ENCODE results near the gene PTPRC.

PTPRC gene

DNA sequence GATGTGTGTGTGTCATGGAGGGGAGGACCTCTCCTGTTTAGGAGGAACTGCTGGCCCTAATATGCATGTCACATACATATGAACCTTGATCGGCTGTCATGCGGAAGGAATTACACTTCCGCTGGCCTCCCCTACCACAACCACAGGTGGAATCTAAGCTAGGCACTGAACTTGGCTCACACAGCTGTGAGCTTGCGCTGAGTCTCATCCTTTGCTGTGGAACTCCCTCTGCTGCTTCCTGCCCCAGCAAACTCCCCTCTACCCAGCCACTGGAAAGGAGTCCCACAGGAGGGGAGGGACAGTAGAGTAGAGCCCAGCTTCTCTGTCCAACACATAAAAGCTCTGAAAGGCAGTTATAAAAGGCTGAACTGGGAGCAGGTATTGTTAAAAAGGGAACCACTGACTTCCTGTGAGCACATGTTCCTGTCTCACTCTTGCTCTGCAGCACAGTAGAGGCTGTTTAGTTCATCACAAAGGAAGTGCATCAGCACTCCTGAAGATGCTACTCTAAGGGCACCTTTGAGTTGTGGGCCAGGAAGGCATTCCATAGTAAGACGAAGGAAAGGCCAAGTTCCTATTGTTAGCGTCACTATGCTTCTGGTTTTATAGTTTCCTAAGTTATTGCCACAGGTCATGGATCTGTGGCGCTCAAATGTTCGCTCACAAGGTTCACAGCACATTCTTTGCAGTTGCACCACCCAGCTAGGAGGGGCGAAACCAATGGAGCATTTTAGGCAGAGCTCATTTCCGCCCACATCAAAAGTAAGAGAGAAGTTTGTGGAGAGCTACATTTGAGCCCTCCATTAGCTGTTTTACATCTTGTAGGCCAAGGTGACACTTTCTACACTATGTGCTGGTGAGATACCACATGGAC lies 17.7 kb upstream of the PTPRC start:
- no peak for DNase-seq (ENCODE audit: low read depth in 2 of 2)

DNA sequence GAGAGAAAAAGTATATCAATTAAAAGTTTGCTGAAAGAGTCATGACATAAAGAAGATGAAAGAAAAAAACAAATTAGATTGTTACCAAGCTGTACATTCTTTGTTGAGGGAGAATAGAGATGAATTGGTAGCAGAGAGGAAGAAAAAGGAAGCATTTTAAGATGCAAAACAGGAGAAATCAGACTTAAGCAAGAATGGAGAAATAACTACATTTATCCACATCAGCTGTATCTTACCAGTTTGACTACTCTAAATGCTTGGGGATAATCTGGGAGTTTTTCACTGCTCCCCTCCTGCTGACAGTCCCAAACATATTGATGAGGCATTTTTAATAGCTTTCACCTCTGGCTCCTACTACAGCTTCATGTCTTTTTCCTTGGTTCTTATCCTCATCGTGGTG lies 16.8 kb upstream of the PTPRC start:
- DNase-seq (ENCODE audit: low read depth in 2 of 2) = no peak

DNA sequence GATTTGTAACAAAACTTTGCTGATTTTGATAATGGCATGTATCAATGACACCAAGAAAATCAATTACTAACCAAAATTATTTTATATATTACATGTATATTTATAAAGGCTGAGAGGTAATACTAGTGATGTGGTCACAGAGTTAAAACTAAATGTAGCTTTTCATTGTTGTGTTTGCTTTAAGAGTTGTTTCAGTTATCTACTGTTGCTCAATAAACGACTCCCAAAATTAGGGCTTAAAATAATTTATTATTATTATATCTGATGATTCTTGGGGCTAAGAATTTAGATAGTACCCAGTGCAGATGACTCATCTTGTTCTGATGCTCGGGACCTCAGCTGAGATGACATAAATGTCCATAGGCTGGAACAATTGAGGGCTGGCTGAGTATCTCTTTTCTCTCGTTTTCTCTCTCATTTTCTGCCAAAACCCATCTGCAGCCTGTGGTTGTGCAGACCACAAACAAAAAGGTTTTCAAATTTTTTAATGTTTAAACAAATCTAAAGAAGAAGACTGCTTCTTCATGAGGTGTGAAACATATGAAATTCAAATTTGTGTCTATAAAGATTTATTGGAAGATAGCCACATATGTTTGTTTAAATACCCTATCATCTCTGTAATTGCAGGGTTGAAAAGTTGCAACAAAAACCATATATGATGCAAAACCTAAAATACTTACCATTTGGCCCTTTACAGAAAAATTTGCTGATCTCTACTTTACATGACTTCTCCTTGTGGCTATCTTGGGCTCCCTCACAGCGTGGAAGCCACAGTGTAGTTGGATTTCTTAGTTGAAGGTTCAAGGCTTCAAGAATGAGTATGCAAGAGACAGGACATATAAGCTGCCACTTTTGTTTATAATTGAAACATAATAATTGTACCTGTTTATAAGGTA lies 14.8 kb upstream of the PTPRC start:
- peak; percentile 54 to 58 for DNase-seq (ENCODE audit: low read depth in 2 of 2)

DNA sequence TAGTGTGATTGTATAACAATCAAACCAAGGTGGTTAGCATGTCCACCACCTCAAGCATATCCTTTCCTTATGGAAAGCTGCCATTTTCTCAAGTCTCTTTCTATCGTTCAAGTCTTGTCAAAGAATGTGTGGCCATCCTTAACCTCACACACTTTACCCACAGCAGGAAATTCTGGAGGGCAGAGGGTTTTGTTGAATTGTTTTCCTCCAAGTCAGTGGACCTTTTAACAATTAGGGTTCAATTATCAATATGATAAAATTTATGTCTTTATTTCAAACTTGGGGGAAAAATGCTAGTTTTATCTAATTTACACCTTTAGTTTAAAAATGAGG lies 14.2 kb upstream of the PTPRC start:
- no peak for DNase-seq (ENCODE audit: low read depth in 2 of 2)

DNA sequence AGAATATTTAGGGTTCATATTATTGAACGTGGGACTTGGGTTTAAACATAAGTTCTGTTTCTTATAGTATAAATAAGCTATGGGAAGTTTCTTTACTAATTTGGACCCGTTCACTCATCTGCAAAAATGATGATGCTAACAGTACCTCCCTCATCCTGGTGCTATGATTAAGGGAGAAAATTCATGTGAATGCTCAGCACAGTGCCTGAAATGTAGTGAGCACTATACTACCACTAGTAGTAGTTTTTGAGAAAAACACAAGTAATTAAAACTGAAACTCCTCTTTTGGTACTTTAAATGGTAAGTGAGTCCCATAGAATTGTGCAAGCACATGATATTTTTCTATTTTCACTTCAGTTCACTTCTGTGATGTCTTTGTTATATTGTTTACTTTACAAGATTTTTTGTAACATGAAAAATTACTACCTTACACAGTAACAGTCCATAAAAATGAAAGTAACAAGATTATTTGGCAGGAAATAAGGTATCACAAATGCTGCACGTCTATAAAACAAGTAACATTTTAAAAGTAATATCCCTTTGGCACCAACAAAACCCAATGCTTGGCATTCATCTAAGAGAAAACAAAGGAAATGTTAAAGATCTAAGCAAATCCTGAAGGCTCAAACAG lies 11.3 kb upstream of the PTPRC start:
- DNase-seq (ENCODE audit: low read depth in 2 of 2) = no peak

DNA sequence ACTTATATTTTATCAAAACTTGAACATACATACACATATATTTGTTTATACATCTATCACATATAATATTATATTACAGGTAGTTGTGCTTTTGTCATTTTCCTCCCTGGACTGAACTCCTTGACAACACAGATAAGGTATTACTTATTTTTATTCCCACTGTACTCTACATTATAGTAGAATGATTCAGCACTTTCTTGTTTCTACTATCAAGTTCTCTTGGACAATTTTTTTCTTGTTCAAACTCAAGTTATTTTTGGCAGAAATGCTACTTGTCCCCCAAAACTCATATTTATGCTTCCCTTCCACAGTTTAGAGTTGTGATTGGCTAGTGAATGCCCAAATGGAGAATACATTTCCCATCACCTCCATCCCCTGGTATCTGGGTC lies 10.8 kb upstream of the PTPRC start:
- no peak for DNase-seq (ENCODE audit: low read depth in 2 of 2)

DNA sequence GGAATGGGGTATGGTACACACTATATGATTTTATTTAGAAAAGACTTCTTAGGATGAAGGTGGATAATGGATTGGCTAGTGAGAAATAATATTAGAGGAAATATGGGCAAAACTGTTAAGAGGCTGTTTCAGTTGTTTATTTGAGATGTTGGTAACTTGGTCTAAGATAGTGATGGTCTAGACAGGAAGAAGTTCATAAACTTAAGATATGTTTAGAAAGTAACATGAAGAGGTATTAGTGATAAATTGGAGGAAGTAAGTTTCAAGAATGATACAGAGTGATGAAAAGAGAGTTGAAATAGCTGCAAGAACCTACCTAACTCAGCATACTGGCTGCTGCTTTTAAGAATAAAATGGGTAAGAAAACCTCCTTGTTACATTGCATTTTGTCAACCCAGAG lies 9.2 kb upstream of the PTPRC start:
- no peak for DNase-seq (ENCODE audit: low read depth in 2 of 2)

DNA sequence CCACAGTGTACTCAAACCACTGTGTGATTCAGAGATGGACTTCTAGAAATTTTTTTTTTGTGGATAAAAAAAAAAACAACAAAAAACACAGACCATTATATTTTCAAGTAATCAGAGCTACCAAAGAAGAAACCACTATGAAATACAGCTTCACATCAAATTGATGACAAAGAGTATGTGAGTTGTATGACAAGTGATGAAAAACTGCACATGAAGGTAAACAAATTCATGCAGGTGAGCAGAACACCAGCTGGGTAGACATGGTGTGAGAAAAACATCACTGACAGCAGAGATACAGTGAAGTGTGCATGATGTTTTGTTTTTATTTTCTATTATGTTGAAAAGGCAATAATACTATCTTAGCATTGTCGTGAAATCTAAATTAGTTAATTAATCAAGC lies 8.0 kb upstream of the PTPRC start:
- DNase-seq (ENCODE audit: low read depth in 2 of 2) = no peak

DNA sequence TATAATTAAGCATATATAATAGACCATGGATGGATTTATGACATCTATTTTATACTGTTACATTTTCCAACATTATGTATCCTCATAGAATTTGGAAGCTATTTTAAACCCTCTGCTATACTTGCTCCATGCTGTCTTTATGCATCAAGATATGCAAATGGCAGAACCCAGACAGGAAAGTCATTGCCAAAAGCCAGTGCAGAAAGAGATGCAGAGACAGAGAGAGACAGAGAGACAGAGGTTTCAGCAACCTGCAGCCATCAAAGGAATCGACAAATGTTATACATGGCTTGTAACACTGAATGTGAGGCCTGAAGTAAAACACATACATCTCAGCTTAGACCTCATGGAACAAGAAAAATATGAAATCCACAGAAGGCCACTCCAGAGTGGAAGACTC lies 7.5 kb upstream of the PTPRC start:
- no peak for DNase-seq (ENCODE audit: low read depth in 2 of 2)

DNA sequence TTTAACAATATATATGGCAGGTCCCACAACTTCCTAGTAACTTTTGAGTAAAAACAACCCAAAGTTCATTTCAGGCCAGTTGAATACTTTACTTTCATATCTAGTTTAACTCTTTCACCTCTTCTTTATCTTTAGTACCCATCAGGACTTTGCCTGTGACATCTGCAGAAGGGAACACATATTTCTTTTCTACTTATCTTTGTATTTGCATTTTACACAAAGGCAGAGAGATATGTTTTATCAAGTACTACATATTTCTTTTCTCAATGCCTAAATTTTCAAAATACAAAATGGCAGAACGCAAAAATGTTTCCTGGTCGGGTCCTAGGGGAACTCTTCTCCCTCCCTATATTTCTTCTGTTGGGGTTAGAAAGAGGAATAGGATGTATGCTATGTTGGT lies 6.8 kb upstream of the PTPRC start:
- DNase-seq (ENCODE audit: low read depth in 2 of 2) = no peak

DNA sequence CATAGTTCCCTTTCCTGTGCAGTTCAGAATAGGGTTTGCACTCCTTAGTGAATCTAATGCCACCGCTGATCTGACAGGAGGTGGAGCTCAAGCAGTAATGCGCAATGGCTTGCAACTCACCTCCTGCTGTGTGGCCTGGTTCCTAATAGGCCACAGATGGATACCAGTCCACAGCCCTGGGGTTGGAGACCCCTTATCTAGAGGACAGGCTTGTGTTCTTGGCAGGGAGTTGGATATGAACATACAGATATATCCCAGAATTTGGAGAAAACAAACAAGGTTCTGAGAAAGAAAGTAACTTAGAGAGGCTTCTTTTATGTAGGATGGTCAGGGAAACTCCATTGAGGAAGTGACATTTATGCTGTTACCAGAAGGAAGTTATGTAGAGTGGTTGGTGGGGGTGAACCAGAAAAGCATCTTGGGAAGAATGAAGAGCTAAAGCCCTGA lies 5.1 kb upstream of the PTPRC start:
- DNase-seq (ENCODE audit: low read depth in 2 of 2) = no peak

DNA sequence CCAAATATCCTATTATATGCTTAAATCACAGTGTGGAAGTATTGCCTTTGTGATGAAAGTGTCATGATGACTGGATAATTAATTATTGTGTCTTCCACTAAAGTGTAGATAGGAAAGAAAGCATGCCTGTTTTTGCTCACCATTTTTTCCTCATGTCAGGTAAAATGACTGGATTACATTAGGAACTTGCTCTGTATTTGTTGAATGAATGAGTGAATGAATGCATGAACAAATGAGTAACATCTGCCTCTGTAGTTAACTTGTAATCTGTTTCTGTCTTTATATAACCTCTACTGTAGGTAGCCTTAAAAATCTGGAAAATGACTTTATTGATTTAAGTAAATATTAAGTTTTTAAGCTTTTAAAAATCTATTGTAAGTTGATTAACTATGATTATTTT lies 2.9 kb upstream of the PTPRC start:
- DNase-seq (ENCODE audit: low read depth in 2 of 2) = no peak

DNA sequence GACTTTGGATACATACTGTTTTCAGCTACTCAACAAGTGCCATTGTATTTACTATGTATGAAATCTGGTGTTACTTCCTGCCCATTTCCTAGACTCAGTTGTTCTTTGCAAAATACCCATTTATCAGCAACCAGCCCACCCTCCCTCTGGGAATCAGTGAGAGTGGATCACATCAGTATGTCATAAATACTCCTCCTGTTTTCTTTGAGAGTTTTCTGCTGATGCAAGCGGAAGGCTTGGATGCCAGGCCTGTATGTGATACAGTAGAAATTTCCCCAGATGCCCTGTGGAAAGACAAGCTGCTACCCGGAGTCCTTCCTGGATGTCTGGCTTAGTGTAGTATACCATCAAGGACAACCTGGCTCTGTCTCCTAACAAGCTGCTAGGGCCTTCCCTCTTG lies 2.4 kb upstream of the PTPRC start:
- no peak for DNase-seq (ENCODE audit: low read depth in 2 of 2)

DNA sequence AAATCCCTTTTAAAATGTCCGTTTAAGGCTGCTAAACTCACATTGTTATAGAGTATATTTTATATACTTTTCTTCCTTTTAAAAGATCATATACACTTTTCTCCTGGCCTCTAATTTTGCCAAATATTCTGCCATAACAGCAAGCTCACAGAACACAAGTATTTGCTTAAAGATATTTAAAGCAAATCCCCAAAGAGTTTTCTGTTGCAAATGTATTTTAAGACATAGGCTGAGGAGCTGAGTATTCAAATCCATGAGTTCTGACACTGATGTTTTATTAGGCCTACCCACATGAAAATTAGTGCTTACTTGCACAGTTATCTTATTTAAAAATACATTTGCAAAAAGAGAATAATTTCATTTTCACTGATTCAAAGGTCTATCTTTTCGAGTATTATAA lies 1.7 kb upstream of the PTPRC start:
- no peak for DNase-seq (ENCODE audit: low read depth in 2 of 2)

DNA sequence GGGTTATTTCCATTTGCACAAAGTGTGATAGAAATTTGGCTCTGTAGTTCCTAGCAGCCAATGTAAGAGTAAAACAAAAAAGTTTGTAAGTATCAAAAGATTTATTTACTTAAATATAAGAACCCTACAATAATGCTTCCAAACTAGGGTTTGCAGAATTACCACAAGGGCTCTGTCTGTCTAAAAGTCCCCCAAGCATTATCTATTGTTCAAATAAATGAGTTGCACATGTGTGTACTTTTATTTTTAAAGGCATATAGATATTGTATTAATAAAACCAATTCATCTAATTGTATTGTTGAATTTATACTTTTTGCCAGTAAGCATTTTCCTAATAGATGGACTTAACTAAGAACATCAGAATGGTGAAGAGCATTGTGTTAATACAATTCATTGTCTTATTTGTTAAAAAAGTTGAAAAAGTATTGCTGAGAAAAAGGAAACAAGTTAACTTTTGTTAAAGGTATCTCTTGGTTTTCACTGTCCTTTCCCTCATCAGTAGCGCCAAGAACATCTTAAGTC lies 863 bp upstream of the PTPRC start:
- no peak for DNase-seq (ENCODE audit: low read depth in 2 of 2)

DNA sequence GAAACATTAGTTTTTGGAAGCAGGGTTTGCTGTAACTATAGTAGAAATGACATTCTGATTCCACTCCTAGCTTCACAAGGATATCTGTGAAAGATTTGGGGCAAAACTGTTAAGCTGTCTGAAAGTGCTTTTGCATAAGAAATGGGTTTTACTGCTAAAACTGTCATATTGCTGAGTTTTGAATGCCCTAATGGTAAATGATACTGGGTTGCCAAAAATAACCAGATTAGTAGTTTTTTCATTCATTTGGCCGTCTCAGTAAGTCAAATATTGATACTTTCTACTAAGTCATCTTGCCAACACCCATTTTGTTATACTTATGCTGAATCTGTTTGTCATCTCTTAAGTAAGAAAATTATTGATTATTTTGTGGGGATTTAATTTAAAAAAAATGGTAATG lies 399 bp upstream of the PTPRC start:
- DNase-seq (ENCODE audit: low read depth in 2 of 2) = no peak

DNA sequence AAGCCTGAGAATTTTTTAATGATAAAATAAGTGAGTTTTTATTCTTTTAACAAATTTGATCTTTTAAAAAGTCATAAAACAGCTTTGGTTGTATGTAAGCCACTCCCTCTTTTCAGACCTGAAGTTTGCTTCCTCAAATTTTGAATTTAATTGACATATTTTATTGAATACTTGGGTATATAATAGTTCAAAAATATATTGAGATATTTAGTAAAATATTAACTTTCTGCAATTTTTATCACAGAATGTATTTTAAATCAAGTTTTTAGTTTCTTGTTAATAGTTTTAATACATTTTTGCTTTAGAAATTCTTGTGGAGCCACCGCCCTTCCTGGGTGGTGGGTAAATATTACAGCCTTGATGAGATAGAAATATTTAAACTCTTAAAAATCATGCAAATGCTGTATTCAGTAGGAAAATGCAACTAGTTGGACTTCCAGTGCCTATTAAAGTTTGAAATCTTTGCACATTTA lies 867 bp downstream of the PTPRC start:
- no peak for DNase-seq (ENCODE audit: low read depth in 2 of 2)

DNA sequence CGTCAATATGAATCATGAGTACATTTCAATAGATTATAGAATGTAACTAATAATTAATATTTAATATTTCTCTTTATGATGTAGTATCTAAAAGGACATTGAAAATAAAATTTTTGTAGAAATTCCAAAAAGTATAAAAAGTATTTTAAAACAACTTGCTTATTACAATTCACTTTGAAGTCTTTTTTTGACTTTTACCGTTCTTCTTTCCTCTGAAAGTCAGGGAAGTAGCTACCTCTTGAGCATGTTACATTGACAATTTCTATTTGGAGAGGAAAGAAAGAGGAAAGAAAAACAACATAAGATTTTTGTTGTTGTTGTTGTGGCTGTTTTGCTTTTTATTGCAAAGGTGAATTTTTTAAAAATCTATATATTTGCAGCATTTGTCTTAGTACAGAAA lies 1.3 kb downstream of the PTPRC start:
- no peak for DNase-seq (ENCODE audit: low read depth in 2 of 2)

DNA sequence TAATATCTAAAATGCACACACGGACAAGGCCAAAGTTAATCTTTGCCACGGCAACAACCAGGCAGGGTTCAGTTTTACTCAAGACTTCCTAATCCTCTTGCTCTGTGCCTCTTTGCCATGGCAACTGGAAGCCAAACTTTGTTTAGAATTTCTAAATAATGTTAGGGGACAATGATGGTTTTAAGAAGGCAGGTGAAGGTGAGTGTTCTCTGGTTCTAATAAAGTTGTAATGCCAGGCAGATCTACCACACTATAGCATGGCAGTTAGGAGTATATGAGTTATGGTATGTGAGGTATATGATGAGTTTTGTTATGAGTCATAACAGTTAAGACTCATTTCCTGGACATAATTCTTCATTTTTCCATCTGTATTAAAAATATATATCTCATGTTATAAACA lies 2.7 kb downstream of the PTPRC start:
- no peak for DNase-seq (ENCODE audit: low read depth in 2 of 2)

DNA sequence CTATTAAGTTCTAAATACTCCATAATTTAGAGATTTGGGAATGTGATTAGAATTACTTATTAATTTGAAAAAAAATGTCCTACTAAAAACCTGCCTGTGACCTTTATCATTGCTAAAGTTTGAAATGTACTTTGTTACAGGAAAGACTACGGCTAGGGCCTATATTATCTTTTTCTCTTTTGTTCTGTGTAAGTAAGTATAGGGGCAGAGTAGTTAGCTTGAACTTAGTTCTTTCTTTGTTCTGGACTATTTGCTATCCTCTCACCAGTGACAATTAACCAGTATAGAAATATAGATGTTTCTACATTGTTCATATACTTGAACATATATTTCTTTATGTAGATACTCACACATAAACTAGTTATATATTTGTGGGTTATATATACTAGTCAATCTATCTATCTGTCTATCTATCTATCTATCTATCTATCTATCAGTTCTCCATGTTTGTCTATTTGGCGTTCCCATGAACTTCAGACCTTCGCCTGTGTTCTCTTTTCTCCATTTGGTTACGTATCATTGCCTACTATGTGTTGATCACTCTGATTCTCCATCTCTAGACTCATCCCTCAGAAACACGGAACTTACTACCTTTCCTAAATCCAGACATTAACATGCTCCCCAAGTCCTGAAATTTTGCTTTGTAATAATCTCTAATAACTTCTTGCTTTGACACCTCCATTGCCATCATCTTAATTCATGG lies 3.3 kb downstream of the PTPRC start:
- DNase-seq (ENCODE audit: low read depth in 2 of 2) = no peak

DNA sequence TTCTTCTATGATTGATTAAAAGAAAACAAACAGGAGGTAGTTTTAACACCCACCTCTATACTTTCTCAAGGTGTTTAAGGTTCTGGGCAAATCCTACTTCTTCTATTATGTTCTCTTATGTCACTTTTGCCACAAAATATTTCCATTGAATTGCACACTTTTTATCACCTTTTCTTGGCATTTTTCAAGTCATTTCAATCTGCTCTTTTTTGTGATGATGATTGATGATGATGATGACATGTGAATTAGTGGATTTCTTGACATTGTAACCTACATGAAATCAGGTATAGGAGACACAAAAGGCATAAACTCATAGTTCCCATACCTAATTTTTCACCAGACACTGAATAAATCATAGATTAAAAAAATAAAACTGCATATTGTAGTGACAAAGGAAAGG lies 4.1 kb downstream of the PTPRC start:
- DNase-seq (ENCODE audit: low read depth in 2 of 2) = no peak

DNA sequence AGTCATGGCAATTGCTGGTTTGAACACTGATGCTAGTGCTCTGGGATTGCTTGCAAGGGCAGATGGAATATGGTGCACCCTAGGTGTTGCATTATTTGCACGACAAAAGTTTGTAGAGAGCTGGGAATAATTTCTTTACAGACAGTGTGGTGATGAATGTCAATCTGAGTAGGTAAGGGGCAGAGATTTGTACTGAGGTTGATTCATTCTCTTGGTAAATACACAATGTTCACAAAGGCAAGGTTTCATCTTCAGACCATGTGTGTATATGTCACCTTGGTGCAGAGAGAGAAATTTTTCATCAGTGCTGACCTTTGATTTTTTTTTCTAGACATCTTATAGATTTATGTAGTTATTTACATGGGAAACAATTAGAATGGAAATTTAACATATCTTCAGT lies 5.0 kb downstream of the PTPRC start:
- DNase-seq (ENCODE audit: low read depth in 2 of 2) = no peak

All from fibroblast of skin of left biceps (primary cell).